OCI-LY7 (cell line): ENCODE results near the gene CHD1. TPM values are rescaled to one million over a fixed set of nuclear protein-coding genes. Genes with fewer than 3 reads are reported as not detected.

Experiments
- BruUV-seq: library from RNA; stranded (reverse); fragments of 400-500 nt; replicated peaks from 2 replicates; lab custom pipeline; 2021; lab: Mats Ljungman, UMichigan
- CTCF ChIA-PET: fragments of 300-600 bp; sonication (Branson Sonifier 250); formaldehyde crosslinking; loops from one replicate; lab custom pipeline; 2022; ENCODE audit warnings: antibody characterized with exemption; ENCODE audit not compliant: unreplicated experiment; lab: Charles Lee
- POLR2A ChIA-PET: fragments of 300-600 bp; sonication (Branson Sonifier 250); formaldehyde crosslinking; loops from one replicate; lab custom pipeline; 2022; ENCODE audit warnings: antibody characterized with exemption; lab: Charles Lee
- DNase-seq: peaks from one replicate; pipeline ENCODE4 v3.0.0-alpha.2; 2015; ENCODE audit warnings: low spot score
- H2AFZ ChIP-seq: fragments of 200-600 bp; sonication (generic), shearing (Covaris generic); 2 replicates; pipeline ENCODE4 v1.6.1; 2014; ENCODE audit warnings: mild to moderate bottlenecking, antibody characterized with exemption, low read length, moderate library complexity
- H3K27ac ChIP-seq: fragments of 200-600 bp; sonication (generic); 2 replicates; pipeline ENCODE4 v1.5.1; 2014; ENCODE audit warnings: mixed run types, low read depth, mild to moderate bottlenecking, moderate library complexity, low read length, inconsistent platforms; ENCODE audit not compliant: poor library complexity, severe bottlenecking
- H3K36me3 ChIP-seq: fragments of 200-600 bp; sonication (generic); 2 replicates; pipeline ENCODE4 v1.6.1; 2014; ENCODE audit warnings: mild to moderate bottlenecking, antibody characterized with exemption, low read length, moderate library complexity, mixed read lengths; ENCODE audit not compliant: insufficient read depth
- H3K4me1 ChIP-seq: fragments of 200-600 bp; sonication (generic); 2 replicates; pipeline ENCODE4 v1.5.1; 2014; ENCODE audit warnings: mild to moderate bottlenecking, low read length; ENCODE audit not compliant: insufficient read depth, poor library complexity, severe bottlenecking
- H3K4me2 ChIP-seq: fragments of 200-600 bp; sonication (generic); 2 replicates; pipeline ENCODE4 v1.6.1; 2014; ENCODE audit warnings: mild to moderate bottlenecking, low read length
- H3K4me3 ChIP-seq: fragments of 200-600 bp; sonication (generic); 2 replicates; pipeline ENCODE4 v1.5.1; 2014; ENCODE audit warnings: mild to moderate bottlenecking, low read depth, low read length; ENCODE audit not compliant: poor library complexity, severe bottlenecking
- H3K79me2 ChIP-seq: fragments of 200-600 bp; sonication (generic); 2 replicates; pipeline ENCODE4 v1.6.1; 2016; ENCODE audit warnings: low read depth, mild to moderate bottlenecking, low read length, moderate library complexity, mixed read lengths; ENCODE audit not compliant: insufficient read depth
- H3K9me2 ChIP-seq: fragments of 200-600 bp; sonication (generic); 2 replicates; pipeline ENCODE4 v1.6.1; 2016; ENCODE audit warnings: mild to moderate bottlenecking, low read length, mixed read lengths; ENCODE audit not compliant: insufficient read depth
- H3K9me3 ChIP-seq: fragments of 200-600 bp; sonication (generic); 2 replicates; pipeline ENCODE4 v1.6.1; 2014; ENCODE audit warnings: mild to moderate bottlenecking, mixed run types, low read length, mixed read lengths
- H4K20me1 ChIP-seq: fragments of 200-600 bp; sonication (generic); 2 replicates; pipeline ENCODE4 v1.6.1; 2014; ENCODE audit warnings: mild to moderate bottlenecking, antibody characterized with exemption, low read length, moderate library complexity, mixed read lengths; ENCODE audit not compliant: insufficient read depth
- EZH2phosphoT487 ChIP-seq: fragments of 200-600 bp; sonication (generic); IDR thresholded peaks from 2 replicates; pipeline ENCODE4 v1.6.1; 2018; ENCODE audit warnings: low read depth, borderline replicate concordance, mild to moderate bottlenecking, mixed run types, antibody characterized with exemption, low read length, moderate library complexity, mixed read lengths
- intact Hi-C: fragments of 100-400 bp; cut with micrococcal nuclease; formaldehyde crosslinking; loops from one replicate; pipeline ENCODE4 v1.10.0; 2022; ENCODE audit not compliant: unreplicated experiment
- total RNA-seq, 2 experiments: library from RNA; depleted of rRNA in 1 of 2; stranded (reverse); fragments of >200 nt in 1 of 2; shearing (Covaris generic) in 1 of 2; gene quantifications; 2 replicates each; pipeline ENCODE4 v1.2.3, GENCODE V29; 2014 to 2022
- TF ChIP-seq, protein P1 (sequence below): fragments of 200-600 bp; sonication (generic); conservative IDR thresholded peaks from 2 replicates; pipeline ENCODE4 v1.5.1; 2014; ENCODE audit warnings: mild to moderate bottlenecking, antibody characterized with exemption, low read length, moderate library complexity, mixed read lengths

The CHD1 gene
- total RNA-seq, 2 experiments from 2014 or later = 8.3 to 10.3 TPM

DNA sequence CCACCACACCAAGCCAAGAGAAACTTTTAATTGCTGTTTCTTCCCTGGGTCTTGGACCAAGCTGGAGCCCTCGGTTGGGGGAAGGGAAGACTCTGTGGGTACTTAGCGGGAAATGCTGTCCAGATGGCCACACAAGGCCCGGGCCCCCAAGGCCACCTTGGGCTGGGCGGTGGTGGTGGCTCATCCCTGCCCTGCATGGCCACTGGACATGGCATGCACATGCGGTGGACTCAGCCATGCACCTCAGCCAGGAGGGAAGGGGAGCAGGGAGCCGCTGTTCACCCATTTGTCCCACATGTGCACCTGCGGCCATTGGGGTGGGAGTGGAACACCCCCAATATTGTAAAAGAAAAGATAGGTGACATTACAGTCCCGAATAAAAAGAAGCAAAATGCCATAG is 82.9 kb downstream of the CHD1 start:
- Histone ChIP-seq H3K36me3 (no peaks in the 10 kb centered on the region), H4K20me1 (no peaks in the 10 kb centered on the region), H2AFZ (no peak overlapping the region), H3K9me3 (peaks cover 7% of the 10 kb centered on the region; the same call in 1 of the 2 replicates), H3K27ac (no peak overlapping the region), H3K9me2 (no peaks in the 10 kb centered on the region), H3K4me3 (no peak overlapping the region), H3K79me2 (no peaks in the 10 kb centered on the region), H3K4me1 (no peaks in the 10 kb centered on the region), H3K4me2 (no peak overlapping the region)
- DNase-seq = no peak
- ChIA-PET CTCF (no interaction called here), POLR2A (no interaction called here)
- TF ChIP-seq, protein P1, sequence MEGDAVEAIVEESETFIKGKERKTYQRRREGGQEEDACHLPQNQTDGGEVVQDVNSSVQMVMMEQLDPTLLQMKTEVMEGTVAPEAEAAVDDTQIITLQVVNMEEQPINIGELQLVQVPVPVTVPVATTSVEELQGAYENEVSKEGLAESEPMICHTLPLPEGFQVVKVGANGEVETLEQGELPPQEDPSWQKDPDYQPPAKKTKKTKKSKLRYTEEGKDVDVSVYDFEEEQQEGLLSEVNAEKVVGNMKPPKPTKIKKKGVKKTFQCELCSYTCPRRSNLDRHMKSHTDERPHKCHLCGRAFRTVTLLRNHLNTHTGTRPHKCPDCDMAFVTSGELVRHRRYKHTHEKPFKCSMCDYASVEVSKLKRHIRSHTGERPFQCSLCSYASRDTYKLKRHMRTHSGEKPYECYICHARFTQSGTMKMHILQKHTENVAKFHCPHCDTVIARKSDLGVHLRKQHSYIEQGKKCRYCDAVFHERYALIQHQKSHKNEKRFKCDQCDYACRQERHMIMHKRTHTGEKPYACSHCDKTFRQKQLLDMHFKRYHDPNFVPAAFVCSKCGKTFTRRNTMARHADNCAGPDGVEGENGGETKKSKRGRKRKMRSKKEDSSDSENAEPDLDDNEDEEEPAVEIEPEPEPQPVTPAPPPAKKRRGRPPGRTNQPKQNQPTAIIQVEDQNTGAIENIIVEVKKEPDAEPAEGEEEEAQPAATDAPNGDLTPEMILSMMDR = no peak
- TF ChIP-seq EZH2phosphoT487 = no peak
- BruUV-seq = no TSS peak
- intact Hi-C loops = no loop called here

GRCh38 chr5:98844865-98845264 is 83.9 kb downstream of the CHD1 start:
- Histone ChIP-seq H3K9me2 (no peaks in the 10 kb centered on the region), H3K4me2 (no peak overlapping the region), H4K20me1 (no peaks in the 10 kb centered on the region), H2AFZ (no peak overlapping the region), H3K36me3 (no peaks in the 10 kb centered on the region), H3K27ac (no peak overlapping the region), H3K79me2 (no peaks in the 10 kb centered on the region), H3K4me1 (no peaks in the 10 kb centered on the region), H3K9me3 (peaks cover 7% of the 10 kb centered on the region; the same call in 1 of the 2 replicates), H3K4me3 (no peak overlapping the region)
- intact Hi-C loops = no loop called here
- CTCF ChIA-PET = no interaction called here
- TF ChIP-seq EZH2phosphoT487 = no peak
- TF ChIP-seq, protein P1 = no peak
- POLR2A ChIA-PET = no interaction called here
- DNase-seq = no peak
- BruUV-seq = no TSS peak

GRCh38 chr5:98843481-98843880 is 85.3 kb downstream of the CHD1 start:
- Histone ChIP-seq H3K4me3 (no peak overlapping the region), H3K9me2 (no peaks in the 10 kb centered on the region), H3K4me1 (no peaks in the 10 kb centered on the region), H3K27ac (no peak overlapping the region), H3K4me2 (no peak overlapping the region), H3K9me3 (peaks cover 7% of the 10 kb centered on the region; the same call in 1 of the 2 replicates), H3K36me3 (no peaks in the 10 kb centered on the region), H2AFZ (no peak overlapping the region), H4K20me1 (no peaks in the 10 kb centered on the region), H3K79me2 (no peaks in the 10 kb centered on the region)
- intact Hi-C loops = no loop called here
- POLR2A ChIA-PET = interaction anchor here (1.2 kb wide), 1 partner anchor 8 kb away, joined by 3 read pairs; no protein-coding TSS in a partner anchor
- no peak for TF ChIP-seq EZH2phosphoT487
- BruUV-seq = no TSS peak
- CTCF ChIA-PET = no interaction called here
- no peak for DNase-seq
